Nephron progenitor cell (in vitro differentiated cells): ENCODE data around the gene ABI3.

Source experiments
- DNase-seq: peaks from one replicate; pipeline ENCODE4 v3.0.0; 2021
- H3K27ac Mint-ChIP-seq: 2 replicates; pipeline ENCODE4 v1.8.0; 2021; ENCODE audit warnings: mild to moderate bottlenecking, moderate library complexity, mixed read lengths
- H3K27me3 Mint-ChIP-seq: 2 replicates; pipeline ENCODE4 v1.8.0; 2021; ENCODE audit warnings: mild to moderate bottlenecking, low read depth, mixed read lengths; ENCODE audit not compliant: poor library complexity
- H3K36me3 Mint-ChIP-seq: 2 replicates; pipeline ENCODE4 v1.8.0; 2021; ENCODE audit warnings: low read depth, mixed read lengths
- H3K4me1 Mint-ChIP-seq: 2 replicates; pipeline ENCODE4 v1.8.0; 2021; ENCODE audit warnings: mixed read lengths
- H3K4me3 Mint-ChIP-seq: 2 replicates; pipeline ENCODE4 v1.8.0; 2021; ENCODE audit warnings: mild to moderate bottlenecking, moderate library complexity, mixed read lengths
- H3K9me3 Mint-ChIP-seq: 2 replicates; pipeline ENCODE4 v1.8.0; 2021; ENCODE audit warnings: mild to moderate bottlenecking, moderate library complexity, mixed read lengths
- CTCF ChIP-seq: fragments of 200-600 bp; sonication (generic); IDR thresholded peaks from 2 replicates; pipeline ENCODE4 v1.5.0; 2021; ENCODE audit warnings: antibody characterized with exemption

ABI3 gene

GRCh38 chr17:49216482-49216881, 6.0 kb downstream of the ABI3 start:
- peaks cover 22% of the 10 kb centered on the region for H3K27me3 Mint-ChIP-seq
- no peaks in the 10 kb centered on the region for H3K36me3 Mint-ChIP-seq
- TF ChIP-seq CTCF = no peak
- DNase-seq = no peak
- H3K27ac Mint-ChIP-seq = no peak overlapping the region
- H3K9me3 Mint-ChIP-seq = no peaks in the 10 kb centered on the region
- peaks cover 30% of the 10 kb centered on the region for H3K4me1 Mint-ChIP-seq
- no peak overlapping the region for H3K4me3 Mint-ChIP-seq

- no peak for DNase-seq
- TF ChIP-seq CTCF = no peak
- H3K9me3 Mint-ChIP-seq = no peaks in the 10 kb centered on the region
- H3K4me1 Mint-ChIP-seq = peaks cover 28% of the 10 kb centered on the region
- no peak overlapping the region for H3K4me3 Mint-ChIP-seq
- peaks cover 26% of the 10 kb centered on the region for H3K27me3 Mint-ChIP-seq
- no peak overlapping the region for H3K27ac Mint-ChIP-seq
- H3K36me3 Mint-ChIP-seq = no peaks in the 10 kb centered on the region
Measured at GRCh38 chr17:49216953-49217650, 6.6 kb downstream of the ABI3 start.

GRCh38 chr17:49217651-49218413, 7.3 kb downstream of the ABI3 start:
- no peak overlapping the region for H3K27ac Mint-ChIP-seq
- H3K36me3 Mint-ChIP-seq = no peaks in the 10 kb centered on the region
- DNase-seq = no peak
- no peak overlapping the region for H3K4me3 Mint-ChIP-seq
- H3K4me1 Mint-ChIP-seq = peaks cover 24% of the 10 kb centered on the region
- H3K9me3 Mint-ChIP-seq = no peaks in the 10 kb centered on the region
- peaks cover 31% of the 10 kb centered on the region for H3K27me3 Mint-ChIP-seq
- TF ChIP-seq CTCF = no peak

GRCh38 chr17:49218941-49219913, 8.7 kb downstream of the ABI3 start:
- Mint-ChIP-seq H3K9me3 (no peaks in the 10 kb centered on the region), H3K27me3 (peaks cover 44% of the 10 kb centered on the region), H3K27ac (no peak overlapping the region), H3K4me3 (no peak overlapping the region), H3K36me3 (no peaks in the 10 kb centered on the region), H3K4me1 (peaks cover 18% of the 10 kb centered on the region)
- DNase-seq = no peak
- no peak for TF ChIP-seq CTCF

GRCh38 chr17:49219987-49220386, 9.5 kb downstream of the ABI3 start:
- H3K4me1 Mint-ChIP-seq = peaks cover 18% of the 10 kb centered on the region
- H3K9me3 Mint-ChIP-seq = no peaks in the 10 kb centered on the region
- H3K27ac Mint-ChIP-seq = no peak overlapping the region
- no peak for TF ChIP-seq CTCF
- DNase-seq = no peak
- H3K36me3 Mint-ChIP-seq = no peaks in the 10 kb centered on the region
- H3K4me3 Mint-ChIP-seq = no peak overlapping the region
- peaks cover 52% of the 10 kb centered on the region for H3K27me3 Mint-ChIP-seq
